IPS DF 6.9 (cell line): ENCODE results near the gene PPP1R10.

Experiments used
- DNase-seq: peaks from one replicate; pipeline ENCODE4 v3.0.0-alpha.2; 2013; ENCODE audit warnings: low read depth, low spot score
- H3K27ac ChIP-seq: one replicate; pipeline ENCODE4 v1.5.1; 2013; ENCODE audit warnings: low read length, control low read depth
- H3K27me3 ChIP-seq: 2 replicates; pipeline ENCODE4 v1.6.1; 2013; ENCODE audit warnings: mild to moderate bottlenecking, low read length; ENCODE audit not compliant: control insufficient read depth, insufficient read depth
- H3K36me3 ChIP-seq: 2 replicates; pipeline ENCODE4 v1.6.1; 2013; ENCODE audit warnings: low read length; ENCODE audit not compliant: control insufficient read depth, insufficient read depth
- H3K4me1 ChIP-seq: 2 replicates; pipeline ENCODE4 v1.6.1; 2013; ENCODE audit warnings: low read length; ENCODE audit not compliant: control insufficient read depth, insufficient read depth
- H3K4me3 ChIP-seq: 2 replicates; pipeline ENCODE4 v1.5.1; 2013; ENCODE audit warnings: mild to moderate bottlenecking, low read length
- H3K9me3 ChIP-seq: 2 replicates; pipeline ENCODE4 v1.6.1; 2013; ENCODE audit warnings: low read length, inconsistent platforms; ENCODE audit not compliant: control insufficient read depth, insufficient read depth
- WGBS: extraction: QIAGEN DNeasy Blood & Tissue Kit; methylation state at CpG from one replicate; pipeline ENCODE4 v1.1.7; 2013; ENCODE audit warnings: mixed read lengths, missing lambda C conversion rate; ENCODE audit not compliant: insufficient read length, insufficient coverage; 5-methylcytosine and 5-hydroxymethylcytosine counted together

The PPP1R10 gene

DNA sequence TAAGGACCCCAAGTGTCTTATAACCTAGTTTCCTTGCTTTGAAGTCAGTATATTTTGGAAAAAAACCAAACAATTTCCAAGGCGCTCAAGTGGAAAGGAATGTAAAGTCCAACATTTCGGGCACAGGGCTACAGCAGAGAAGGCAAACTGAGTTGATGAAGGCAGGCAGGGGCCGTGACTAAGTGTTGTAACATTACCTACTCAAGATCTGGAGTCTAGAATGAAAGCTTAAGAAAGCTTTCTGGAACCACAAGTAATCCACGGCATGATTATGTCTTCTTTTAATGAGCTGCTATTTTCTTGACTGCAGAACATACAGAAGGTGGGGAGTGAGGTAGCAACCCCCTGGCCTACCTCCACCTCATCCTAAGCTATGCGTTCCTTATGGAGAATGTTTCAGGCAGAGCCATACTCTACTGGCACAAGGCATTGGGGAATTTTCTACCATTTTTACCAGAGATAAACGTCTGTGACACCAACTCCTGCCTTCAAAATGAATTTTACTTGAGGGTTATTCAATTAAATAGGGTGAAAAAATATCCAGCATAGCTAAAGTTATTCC lies 4.3 kb downstream of the PPP1R10 start:
- Histone ChIP-seq H3K4me3 (no peak overlapping the region), H3K36me3 (peaks cover 22% of the 10 kb centered on the region; the same call in 1 of the 2 replicates), H3K27me3 (no peaks in the 10 kb centered on the region), H3K9me3 (no peaks in the 10 kb centered on the region), H3K27ac (no peak overlapping the region), H3K4me1 (no peaks in the 10 kb centered on the region; the same call in 1 of the 2 replicates)
- WGBS = no CpG with 5 or more reads among the region's 6 CpGs
- DNase-seq = no peak

DNA sequence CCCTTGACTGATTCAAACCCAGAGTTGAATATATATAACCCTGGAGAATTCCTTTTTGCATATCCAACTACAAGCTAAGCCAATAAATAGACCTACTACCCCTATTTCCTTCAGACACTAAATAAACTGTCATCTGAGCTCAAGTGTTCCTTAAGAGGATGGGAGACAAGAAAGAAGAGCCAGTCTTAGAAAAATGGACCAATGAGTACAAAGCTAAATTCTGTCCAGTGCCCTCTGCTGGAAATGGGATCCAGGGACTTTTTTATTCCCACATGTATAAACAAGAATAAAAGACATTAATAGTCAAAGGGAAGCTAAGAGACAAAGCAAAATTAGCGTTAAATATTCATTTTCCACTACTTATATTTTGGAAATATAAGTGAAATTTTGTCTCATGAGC lies 4.8 kb downstream of the PPP1R10 start:
- no peaks in the 10 kb centered on the region; the same call in 1 of the 2 replicates for H3K4me1 ChIP-seq
- no peak for DNase-seq
- WGBS = no CpG with 5 or more reads among the region's 1 CpG
- no peaks in the 10 kb centered on the region for H3K9me3 ChIP-seq
- no peak overlapping the region for H3K27ac ChIP-seq
- H3K36me3 ChIP-seq = peaks cover 22% of the 10 kb centered on the region; the same call in 1 of the 2 replicates
- no peak overlapping the region for H3K4me3 ChIP-seq
- no peaks in the 10 kb centered on the region for H3K27me3 ChIP-seq

DNA sequence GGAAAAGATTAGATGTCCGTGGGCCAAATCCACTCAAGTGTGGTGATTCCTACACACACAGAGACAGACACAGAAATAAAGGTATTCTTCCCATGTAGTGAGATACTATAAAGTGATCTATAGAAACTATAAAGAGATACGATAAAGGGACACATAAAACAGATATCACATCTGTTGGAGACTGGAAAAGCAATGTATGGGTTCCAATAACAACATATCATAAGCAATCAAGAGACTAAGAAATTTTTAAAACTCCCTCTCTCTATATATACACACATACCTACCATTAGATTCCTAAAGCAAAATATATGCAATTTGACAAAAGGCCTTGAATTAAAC lies 5.2 kb downstream of the PPP1R10 start:
- DNase-seq = no peak
- WGBS = no CpG with 5 or more reads among the region's 2 CpGs
- H3K9me3 ChIP-seq = no peaks in the 10 kb centered on the region
- H3K27me3 ChIP-seq = no peaks in the 10 kb centered on the region
- H3K4me3 ChIP-seq = no peak overlapping the region
- no peaks in the 10 kb centered on the region; the same call in 1 of the 2 replicates for H3K4me1 ChIP-seq
- peaks cover 22% of the 10 kb centered on the region; the same call in 1 of the 2 replicates for H3K36me3 ChIP-seq
- H3K27ac ChIP-seq = no peak overlapping the region

DNA sequence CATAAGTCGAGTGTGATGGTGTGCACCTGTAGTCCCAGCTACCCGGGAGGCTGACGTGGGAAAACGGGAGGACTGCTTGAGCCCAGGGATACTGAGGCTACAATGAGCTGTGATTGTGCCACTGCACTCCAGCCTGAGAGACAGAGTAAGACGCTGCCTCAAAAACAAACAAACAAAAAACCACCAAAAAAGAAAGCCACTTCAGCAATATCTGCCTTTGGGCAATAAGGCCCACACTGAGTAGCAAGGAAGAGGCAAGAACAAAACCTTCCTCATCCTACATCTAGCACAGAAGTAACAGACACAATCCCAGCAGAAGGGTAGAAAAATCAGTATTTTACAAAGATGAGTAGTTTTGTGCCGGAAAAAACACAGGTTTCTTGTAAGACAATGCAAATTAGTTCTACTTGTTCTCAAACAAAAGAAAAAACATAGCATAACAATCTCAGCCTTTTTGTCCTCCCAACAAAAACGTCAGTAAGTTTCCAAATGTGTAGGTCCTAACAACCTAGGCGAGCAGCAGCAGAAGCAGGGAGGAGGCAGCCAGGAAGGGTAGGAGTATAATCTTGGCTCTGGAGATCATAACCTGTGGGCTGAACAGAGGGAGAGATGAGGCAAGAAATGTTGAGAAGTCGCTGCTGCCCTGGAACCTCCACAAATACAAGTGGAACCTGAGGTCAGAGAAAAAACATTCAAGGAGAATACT lies 5.7 kb downstream of the PPP1R10 start:
- H3K36me3 ChIP-seq = peaks cover 23% of the 10 kb centered on the region
- WGBS = no CpG with 5 or more reads among the region's 9 CpGs

DNA sequence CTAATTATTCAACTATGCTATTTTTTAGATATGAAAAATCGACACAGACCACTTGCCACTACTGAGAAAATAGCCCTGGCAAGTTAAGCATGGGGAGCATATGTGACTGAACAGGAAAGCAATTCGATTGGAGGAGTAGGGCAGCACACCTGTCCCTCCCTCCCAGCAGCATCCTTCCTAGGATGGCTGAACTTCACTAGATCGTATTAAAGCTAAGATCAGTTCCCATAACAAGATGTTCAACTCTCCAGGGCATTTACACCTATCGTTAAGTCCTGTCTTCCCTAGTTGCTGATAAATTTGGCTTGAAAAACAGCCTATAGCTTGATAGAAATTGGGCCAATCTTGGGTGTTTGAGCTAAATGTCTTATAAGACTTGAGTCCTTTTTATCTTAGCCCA lies 7.0 kb downstream of the PPP1R10 start:
- Histone ChIP-seq H3K27me3 (no peaks in the 10 kb centered on the region), H3K36me3 (peaks cover 27% of the 10 kb centered on the region), H3K4me1 (no peaks in the 10 kb centered on the region; the same call in 1 of the 2 replicates), H3K4me3 (no peak overlapping the region), H3K9me3 (no peaks in the 10 kb centered on the region), H3K27ac (no peak overlapping the region)
- WGBS = no CpG with 5 or more reads among the region's 4 CpGs
- no peak for DNase-seq

More for the DNA sequence above, 5.7 kb downstream of the PPP1R10 start:
- H3K27ac ChIP-seq = no peak overlapping the region
- H3K4me3 ChIP-seq = no peak overlapping the region
- no peaks in the 10 kb centered on the region for H3K9me3 ChIP-seq
- no peak for DNase-seq
- H3K4me1 ChIP-seq = no peaks in the 10 kb centered on the region; the same call in 1 of the 2 replicates
- no peaks in the 10 kb centered on the region for H3K27me3 ChIP-seq

DNA sequence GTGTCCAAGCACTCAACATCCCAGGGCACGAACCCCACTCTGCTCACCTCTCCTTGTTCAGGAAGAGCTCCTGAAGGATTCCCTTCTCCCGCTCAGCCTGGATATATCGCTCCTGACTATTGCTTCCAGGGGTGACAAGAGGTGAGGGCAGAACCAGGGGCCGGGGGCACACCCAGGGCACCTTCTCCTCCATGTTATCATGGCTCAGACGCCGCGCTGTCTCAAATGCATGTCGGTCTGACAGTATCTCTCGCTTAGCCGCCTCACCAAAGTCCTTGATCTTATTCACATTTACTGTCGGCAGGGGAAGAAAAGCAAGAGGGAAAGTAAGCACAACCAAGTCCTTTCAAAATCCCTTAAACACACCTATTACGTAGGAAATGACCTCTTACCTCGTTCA lies 13.1 kb downstream of the PPP1R10 start:
- WGBS = 100% methylated on average over 2 of the region's 13 CpGs
- no peak for DNase-seq
- peaks cover 64% of the 10 kb centered on the region for H3K36me3 ChIP-seq
- no peak overlapping the region for H3K4me3 ChIP-seq
- H3K4me1 ChIP-seq = no peaks in the 10 kb centered on the region
- H3K27ac ChIP-seq = no peak overlapping the region
- no peaks in the 10 kb centered on the region for H3K27me3 ChIP-seq
- no peaks in the 10 kb centered on the region for H3K9me3 ChIP-seq

DNA sequence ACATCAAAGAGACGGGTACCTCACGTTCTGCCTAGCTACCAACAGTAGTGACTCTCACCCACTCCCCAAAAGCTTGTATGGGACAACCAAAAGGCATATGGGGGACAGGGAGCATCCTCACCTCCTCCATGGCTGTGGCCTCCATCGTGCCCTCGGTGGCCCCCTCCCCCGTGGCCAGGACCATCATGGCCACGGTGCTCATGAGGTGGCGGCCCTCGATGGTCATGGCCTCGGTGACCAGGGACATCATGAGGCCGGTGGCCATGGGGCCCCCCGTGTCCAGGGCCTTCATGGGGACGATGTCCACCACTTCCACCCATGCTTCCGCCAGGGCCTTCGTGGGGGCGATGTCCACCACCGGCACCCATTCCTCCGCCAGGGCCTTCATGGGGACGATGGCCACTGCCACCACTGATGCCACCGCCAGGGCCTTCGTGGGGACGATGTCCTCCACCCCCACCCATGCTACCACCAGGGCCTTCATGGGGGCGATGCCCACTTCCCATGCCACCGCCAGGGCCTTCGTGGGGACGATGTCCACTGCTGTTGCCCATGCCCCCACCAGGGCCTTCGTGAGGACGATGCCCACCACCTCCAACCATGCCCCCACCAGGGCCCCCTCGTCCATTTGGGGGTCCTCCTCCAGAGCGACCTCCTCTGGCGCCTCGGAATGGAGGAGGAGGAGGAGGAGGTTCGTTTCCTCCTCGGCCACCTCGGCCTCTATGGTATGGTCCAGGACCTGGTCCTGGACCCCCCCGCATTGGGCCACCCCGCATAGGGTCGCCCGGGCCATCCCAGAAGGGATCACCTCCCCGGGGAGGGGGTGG lies 15.0 kb downstream of the PPP1R10 start:
- Histone ChIP-seq H3K36me3 (peaks cover 60% of the 10 kb centered on the region), H3K27me3 (no peaks in the 10 kb centered on the region), H3K4me1 (no peaks in the 10 kb centered on the region), H3K4me3 (no peak overlapping the region), H3K9me3 (no peaks in the 10 kb centered on the region), H3K27ac (no peak overlapping the region)
- no CpG with 5 or more reads among the region's 39 CpGs for WGBS
- no peak for DNase-seq

DNA sequence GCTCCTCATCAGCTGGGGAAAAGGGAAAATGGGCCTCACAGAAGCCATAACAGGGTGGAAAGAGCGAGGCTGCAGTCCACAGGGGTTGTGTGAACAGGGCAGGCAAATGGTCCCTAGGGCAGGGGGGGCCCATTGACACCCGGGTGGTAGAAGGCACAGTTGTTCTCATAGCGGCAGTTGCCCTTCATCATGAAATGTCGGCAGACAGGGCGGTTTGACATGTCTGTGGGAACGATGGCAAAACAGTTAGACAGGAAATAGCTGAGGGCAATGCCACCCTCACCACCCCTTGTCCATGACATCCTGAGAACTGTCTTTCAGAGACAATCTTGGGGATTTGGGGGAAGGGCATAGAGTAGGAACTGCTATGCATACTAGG lies 15.6 kb downstream of the PPP1R10 start:
- Histone ChIP-seq H3K4me1 (no peaks in the 10 kb centered on the region), H3K27me3 (no peaks in the 10 kb centered on the region), H3K4me3 (no peak overlapping the region; the same call in 1 of the 2 replicates), H3K9me3 (no peaks in the 10 kb centered on the region), H3K36me3 (peaks cover 57% of the 10 kb centered on the region), H3K27ac (no peak overlapping the region)
- WGBS = no CpG with 5 or more reads among the region's 6 CpGs
- DNase-seq = no peak

DNA sequence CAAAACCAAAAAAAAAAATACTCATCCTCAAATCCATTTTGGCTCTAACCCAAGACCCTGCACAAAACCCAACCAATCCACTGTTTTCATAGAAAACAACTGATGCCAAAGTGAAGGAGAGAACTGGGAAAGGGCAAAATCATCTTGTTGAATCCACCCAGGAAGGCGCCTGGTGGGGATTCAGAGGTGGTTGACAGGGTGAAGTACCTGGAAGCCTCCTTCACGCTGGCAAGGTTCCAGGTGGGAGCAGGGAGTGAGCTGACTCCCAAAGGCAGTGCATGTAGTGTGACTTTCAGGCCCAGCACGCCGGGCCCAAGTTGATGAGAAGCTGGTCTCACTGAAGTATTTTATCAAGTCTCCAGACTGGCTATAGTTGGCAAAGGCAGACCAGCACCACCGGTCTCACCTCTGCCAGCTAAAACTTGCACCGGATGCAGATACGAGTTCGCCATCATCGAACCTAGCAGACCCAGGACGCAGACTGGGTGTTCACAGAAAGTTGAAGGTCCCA lies 16.5 kb downstream of the PPP1R10 start:
- WGBS = no CpG with 5 or more reads among the region's 10 CpGs
- no peak overlapping the region for H3K27ac ChIP-seq
- H3K9me3 ChIP-seq = no peaks in the 10 kb centered on the region
- DNase-seq = no peak
- no peaks in the 10 kb centered on the region for H3K4me1 ChIP-seq
- H3K4me3 ChIP-seq = no peak overlapping the region
- peaks cover 49% of the 10 kb centered on the region for H3K36me3 ChIP-seq
- no peaks in the 10 kb centered on the region for H3K27me3 ChIP-seq

DNA sequence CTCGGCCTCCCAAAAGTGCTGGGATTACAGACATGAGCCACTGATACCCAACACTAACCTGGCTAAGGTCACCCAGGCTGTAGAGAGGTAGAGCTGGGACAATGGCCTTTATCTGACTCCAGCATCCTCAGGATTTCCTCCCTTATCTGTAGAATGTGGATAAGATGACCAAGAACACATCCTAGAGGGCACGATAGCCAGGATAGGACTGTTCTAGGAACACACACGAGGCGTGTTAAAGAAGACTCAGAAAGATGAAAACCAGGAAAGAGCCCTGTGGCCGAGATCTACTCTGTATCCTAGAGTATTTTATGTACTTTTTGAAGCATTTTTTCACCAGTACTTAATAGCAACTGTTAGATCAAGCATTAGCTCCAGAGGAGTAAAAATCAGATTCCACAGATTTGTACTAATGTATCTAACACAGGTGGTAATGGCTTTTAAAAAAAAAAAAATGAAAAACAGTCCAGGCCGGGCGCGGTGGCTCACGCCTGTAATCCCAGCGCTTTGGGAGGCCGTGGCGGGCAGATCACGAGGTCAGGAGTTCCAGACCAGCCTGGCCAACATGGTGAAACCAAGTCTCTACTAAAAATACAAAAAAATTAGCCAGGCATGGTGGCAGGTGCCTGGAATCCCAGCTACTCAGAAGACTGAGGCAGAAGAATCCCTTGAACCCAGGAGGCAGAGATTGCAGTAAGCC lies 17.3 kb downstream of the PPP1R10 start:
- H3K9me3 ChIP-seq = no peaks in the 10 kb centered on the region
- no peak overlapping the region for H3K4me3 ChIP-seq
- H3K4me1 ChIP-seq = no peaks in the 10 kb centered on the region
- H3K27ac ChIP-seq = no peak overlapping the region
- no CpG with 5 or more reads among the region's 13 CpGs for WGBS
- no peaks in the 10 kb centered on the region for H3K27me3 ChIP-seq
- H3K36me3 ChIP-seq = peaks cover 44% of the 10 kb centered on the region
- DNase-seq = no peak
